Glomerular visceral epithelial cell (primary cell): ENCODE results near the gene BCL7B.
A peak's percentile ranks its signal among the peaks of the same experiment; 100 is the strongest.
"Not testable (repeated sequence)": the region's sequence is repeated elsewhere in the genome, so short reads cannot be mapped to it uniquely, and the experiment has no call there.

ENCODE experiments used
- DNase-seq: peaks from one replicate; pipeline ENCODE4 v3.0.0-alpha.2; 2016; ENCODE audit errors: extremely low spot score

The BCL7B gene

DNA sequence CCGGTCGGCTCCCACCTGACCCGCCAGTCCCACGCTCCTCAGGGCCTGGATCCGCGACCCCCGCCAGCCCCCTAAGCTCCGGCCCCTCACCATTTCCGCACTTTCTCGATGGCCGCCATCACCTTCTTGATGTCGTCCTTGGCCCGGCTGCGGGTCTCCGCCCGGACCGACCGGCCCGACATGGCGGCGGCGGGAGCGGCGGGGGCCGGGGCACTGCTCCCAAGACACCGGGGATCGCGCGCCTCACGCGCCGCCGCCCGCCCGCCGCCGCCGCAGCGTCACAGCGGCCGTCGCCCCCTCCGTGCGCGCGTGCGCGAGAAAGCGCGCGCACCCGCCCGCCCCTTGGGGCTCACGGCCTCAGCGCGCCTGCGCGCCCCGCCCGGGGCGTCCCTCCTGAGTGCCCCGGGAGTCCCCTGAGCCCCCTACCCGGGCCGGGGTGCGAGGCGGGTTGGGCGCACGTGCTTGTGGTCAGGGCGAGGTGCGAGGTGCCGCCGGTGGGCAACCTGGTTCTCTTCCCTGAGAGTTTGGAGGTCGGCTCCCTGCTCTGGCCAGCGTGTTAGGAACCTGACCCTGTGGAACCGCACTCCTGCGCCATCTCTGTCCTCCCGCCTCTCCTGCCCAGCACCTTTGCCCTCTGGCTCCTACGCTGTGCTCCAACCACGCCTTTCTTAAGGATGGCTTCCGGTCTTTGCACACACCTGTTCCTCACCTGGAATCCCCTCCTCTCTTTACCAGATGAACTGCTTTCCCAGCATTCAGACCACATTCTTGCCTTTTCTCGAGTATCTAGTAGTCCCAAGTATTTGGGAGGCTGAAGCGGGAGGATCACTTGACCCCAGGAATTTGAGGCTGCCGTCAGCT is at the start of gene BCL7B:
Gene BCL7B (minus strand): TSS at position 294 of the 861 bp plus-strand sequence. CDS start 112 bp downstream, at position 182.
- DNase-seq: peak; percentile 76

GRCh38 chr7:73605601-73606220 is 48.2 kb upstream of the BCL7B start:
- DNase-seq: no peak

DNA sequence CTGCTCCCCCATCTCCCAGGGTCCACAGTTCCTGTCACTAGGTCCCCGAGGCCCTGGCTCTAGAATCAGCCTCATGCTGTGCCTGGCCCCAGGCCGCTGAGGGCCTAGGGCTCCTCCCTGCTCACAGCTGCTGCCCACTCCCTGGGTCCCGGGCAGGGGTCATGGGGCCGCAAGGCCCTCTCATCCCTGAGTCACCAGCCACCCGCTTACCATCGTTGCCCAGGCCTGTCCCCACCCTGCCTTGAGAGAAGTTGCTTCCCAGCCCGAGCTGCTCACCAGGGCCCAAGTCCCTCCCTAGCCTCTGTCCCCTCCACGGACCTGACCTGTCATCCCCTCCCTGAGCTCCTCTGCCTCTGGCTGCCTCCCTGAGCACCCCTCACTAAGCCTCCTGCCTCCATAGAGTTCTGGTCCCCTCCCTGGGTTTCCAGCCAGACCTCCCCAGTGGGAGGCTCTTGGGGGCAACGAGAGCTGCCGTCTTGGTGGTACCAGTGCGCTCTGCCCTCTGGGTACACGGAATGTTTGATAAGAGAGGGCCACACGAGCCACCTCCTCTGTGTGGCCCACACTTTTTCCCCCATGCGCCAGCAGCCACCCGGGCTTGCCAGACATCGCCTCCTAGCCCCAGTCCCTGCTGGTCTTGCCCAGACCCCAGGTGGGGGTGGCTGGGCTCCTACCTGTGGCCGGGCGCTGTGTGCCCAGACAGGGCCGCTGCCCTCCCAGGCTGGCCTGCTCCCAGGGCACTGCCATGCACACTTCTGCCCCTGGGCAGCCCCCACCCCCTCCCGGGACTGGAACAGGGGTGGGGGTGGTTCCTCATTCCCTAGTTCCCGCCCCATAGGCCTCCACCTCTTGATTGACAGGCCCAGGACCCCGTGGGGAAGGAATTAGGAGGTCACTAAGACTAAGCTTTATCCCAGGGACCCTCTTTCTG is 45.5 kb upstream of the BCL7B start:
- DNase-seq: peak; percentile 13

- no peak for DNase-seq
Observed at GRCh38 chr7:73599916-73600315, 42.4 kb upstream of the BCL7B start.

DNA sequence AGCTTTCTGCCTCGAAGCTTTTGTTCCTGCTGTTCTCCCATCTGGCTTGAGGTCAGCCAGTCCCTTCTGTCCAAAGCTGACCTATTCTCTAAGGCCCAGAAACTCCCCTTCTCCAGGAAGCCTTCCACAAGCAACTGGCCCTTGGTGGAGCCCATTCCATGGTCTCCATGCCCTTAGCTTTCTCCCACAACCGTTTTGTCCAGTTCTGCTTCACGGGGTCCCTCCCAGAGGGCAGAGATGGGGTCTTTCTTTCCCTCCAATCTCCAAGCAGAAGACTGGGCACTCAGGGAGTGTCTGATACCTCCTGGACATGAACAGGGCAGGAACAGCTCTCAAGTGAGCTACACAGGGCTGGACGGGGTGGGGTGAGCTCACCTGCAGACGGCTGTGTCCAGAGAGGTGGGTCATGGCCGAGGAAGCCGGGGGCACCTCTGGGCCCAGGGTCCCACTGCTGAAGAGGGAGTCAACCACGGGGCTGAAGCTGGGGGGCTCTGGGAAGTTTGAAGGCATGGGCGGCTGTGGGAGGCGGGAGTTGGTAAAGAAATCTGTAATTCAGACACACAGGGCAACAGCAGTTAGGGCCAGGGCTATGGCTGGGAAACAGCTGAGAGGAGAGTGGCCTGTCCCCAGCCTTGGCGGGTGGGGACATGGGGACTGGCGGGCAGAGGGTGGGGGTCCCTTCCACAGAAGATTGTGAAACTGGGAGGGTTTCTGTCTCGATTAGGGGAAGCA is 41.8 kb upstream of the BCL7B start:
- no peak for DNase-seq

- no peak for DNase-seq
Observed at GRCh38 chr7:73597978-73598782, 40.7 kb upstream of the BCL7B start.

DNA sequence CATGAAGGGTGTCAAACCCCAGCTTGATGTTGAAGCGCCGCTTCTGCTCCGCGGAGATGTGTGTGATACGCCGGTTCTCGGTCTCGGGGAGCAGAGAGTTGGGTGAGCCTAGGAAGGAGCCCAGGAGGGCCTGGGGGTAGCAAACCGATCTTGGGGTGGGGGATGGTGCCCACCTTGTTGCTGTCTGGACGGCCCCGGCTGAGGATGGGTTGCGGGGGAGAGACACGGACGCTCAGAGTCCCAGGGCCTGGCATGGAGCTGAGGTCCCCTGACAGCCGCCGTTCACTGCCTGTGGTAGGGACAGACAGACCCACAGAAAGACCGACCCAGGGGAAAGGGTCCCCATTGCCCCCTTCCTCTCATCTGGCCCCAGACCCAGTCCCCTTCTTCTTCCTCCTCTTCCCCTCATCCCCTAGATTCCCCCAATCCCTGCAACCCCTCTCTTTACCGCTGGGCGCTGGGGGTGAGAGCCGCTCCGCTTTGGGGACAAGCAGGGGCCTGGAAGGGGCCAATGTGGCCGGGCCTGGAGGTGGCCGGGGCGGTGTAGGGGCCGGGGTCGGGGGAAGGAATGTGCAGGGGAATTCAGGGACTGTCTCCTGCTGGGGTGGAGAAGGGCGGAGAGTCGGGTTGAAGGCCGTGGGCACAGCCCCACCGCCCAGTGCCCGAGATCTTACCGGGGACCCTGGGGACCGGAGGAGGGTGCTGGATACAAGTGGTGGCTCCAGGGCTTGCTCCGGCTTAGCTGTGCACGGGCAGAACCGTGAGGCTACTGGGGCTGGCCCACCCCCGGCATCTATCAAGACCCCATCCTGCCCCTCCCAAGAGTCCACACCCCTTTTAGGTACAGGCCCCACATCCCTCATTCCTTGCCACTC is 38.9 kb upstream of the BCL7B start:
- no peak for DNase-seq

- no peak for DNase-seq
Observed at GRCh38 chr7:73595358-73595757, 37.9 kb upstream of the BCL7B start.

DNA sequence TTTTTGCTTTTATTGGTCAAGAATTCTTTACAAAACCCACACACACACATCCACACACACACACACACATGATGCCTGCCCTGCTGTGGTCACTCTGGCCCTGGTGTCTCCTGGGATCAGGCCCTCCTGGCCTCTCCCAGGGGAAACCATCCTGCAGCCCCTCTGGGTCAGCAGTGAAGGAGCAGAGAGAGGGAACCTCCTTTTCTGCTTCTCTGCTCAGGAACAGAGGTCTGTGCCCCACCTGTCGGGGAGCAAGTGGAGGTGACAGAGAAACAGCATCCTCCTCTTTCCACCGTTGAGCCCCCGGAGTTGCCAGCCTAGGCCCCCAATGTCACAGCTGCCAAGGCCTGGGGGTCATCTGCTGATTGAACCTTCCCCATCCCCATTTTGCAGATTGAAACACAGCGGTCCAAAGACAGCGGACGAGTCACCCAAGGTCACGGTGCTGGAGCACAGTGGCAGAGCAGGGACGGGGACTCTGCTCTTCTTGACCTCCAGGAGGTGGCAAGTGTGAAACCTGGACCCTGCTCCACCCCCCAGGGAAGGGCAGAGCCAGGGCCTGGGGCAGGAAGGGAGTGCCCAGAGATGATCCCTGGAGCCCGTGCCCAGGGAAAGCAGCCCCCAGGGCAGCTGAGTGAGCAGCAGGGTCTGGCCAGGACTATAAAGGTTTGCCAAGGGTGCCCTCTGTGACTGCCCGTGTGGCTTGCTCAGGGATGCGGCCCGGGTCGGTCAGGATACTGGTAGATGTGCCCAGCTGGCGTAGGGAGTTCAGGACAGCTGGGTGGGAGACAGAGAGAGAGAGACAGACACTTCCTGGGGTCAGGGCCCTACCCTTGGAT is 35.9 kb upstream of the BCL7B start:
- DNase-seq: no peak

- DNase-seq: no peak
Observed at GRCh38 chr7:73586911-73587310, 29.4 kb upstream of the BCL7B start.

- DNase-seq: no peak
Observed at GRCh38 chr7:73585196-73585595, 27.7 kb upstream of the BCL7B start.

GRCh38 chr7:73582664-73583202 is 25.2 kb upstream of the BCL7B start:
- no peak for DNase-seq

- DNase-seq: not testable (repeated sequence)
Observed at GRCh38 chr7:73581006-73581405, 23.5 kb upstream of the BCL7B start.

- DNase-seq: peak; percentile 98
Observed at GRCh38 chr7:73578342-73579128, 21.0 kb upstream of the BCL7B start, which contains the start of gene TBL2. TBL2 (minus strand) TSS chr7:73578579; CDS start chr7:73578549, 30 bp downstream.

DNA sequence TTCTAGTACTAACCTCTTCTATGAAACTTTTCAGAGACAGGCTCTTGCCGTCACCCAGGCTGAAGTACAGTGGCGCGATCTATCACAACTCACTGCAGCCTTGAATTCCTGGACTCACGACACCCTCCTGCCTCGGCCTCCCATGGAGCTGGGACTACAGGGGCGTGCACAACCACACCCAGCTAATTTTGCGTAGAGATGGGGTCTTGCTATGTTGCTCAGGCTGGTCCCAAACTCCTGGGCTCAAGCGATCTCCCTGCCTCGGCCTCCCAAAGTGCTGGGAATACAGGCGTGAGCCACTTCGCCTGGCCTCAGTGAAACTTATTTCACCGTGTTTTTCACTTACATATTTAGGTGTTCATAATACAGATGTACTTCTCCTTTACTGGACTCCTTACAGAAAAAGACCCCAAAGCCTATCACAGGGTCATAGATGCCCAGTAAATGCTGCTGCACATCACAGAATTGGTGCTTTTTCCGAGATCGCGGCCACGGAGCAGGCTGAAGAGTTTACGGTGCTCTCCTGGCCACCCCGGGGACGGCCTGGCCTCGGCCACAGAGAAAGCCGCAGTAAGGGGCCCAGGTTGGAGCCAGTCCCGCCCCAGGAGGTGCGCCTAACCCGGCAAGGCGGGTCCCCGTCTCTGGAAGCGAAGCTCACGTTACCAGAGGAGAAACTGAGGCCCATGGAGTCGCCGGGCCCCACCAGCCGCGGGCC is 20.3 kb upstream of the BCL7B start:
- no peak for DNase-seq

- DNase-seq: no peak
Observed at GRCh38 chr7:73573791-73574190, 16.3 kb upstream of the BCL7B start.

DNA sequence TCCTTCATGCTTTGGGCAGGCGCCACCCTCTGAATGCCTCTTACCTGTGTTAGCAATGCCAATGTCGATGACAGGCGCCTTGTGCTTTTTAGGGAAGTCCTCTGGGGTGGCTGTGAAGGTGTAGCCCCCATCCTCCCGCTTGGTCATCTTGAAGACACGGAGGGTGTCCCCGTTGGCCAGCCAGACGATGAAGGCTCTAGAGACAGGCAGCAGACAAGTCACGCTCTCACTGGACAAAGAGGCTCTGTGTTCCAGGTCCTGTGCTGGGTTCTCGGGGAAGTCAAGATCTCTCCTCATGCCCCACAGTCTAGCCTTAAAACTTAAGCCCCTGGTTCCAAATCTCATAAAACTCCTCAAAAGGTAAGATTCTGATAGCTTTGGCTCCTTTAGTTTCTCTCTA is 15.8 kb upstream of the BCL7B start:
- no peak for DNase-seq
